Activated CD8-positive, alpha-beta T cell treated with anti-CD3 and anti-CD28 coated beads for 36 hours (primary cell): Measurements from ENCODE around the gene ELP4. TPM values are rescaled to one million over a fixed set of nuclear protein-coding genes. Genes with fewer than 3 reads are reported as not detected.

ENCODE experiments used
- ATAC-seq: fragments of 200-7000 bp; cut with Tn5 transposase; one replicate; pipeline ENCODE4 v1.10.0; 2021; ENCODE audit warnings: mild to moderate bottlenecking, moderate library complexity
- CTCF ChIA-PET: fragments of 350-600 bp; sonication (Branson Sonifier 250); formaldehyde crosslinking; loops from one replicate; lab custom pipeline; 2021; ENCODE audit warnings: antibody characterized with exemption; lab: Charles Lee
- POLR2A ChIA-PET: fragments of 350-600 bp; sonication (Branson Sonifier 250); formaldehyde crosslinking; loops from one replicate; lab custom pipeline; 2021; ENCODE audit warnings: antibody characterized with exemption; lab: Charles Lee
- DNase-seq: peaks from one replicate; pipeline ENCODE4 v3.0.0-alpha.2; 2020
- H3K27ac Mint-ChIP-seq: one replicate; pipeline ENCODE4 v1.8.0; 2021; ENCODE audit warnings: mild to moderate bottlenecking, mixed read lengths
- H3K27me3 Mint-ChIP-seq: one replicate; pipeline ENCODE4 v1.8.0; 2021; ENCODE audit warnings: mixed read lengths
- H3K36me3 Mint-ChIP-seq: one replicate; pipeline ENCODE4 v1.8.0; 2021; ENCODE audit warnings: low read depth, mixed read lengths
- H3K4me1 Mint-ChIP-seq: one replicate; pipeline ENCODE4 v1.8.0; 2021; ENCODE audit warnings: low read depth, mixed read lengths
- H3K4me3 Mint-ChIP-seq: one replicate; pipeline ENCODE4 v1.8.0; 2021; ENCODE audit warnings: mild to moderate bottlenecking, moderate library complexity, mixed read lengths
- H3K9me3 Mint-ChIP-seq: one replicate; pipeline ENCODE4 v1.8.0; 2021; ENCODE audit warnings: mixed read lengths
- CTCF ChIP-seq: fragments of 200-600 bp; IDR thresholded peaks from one replicate; pipeline ENCODE4 v1.8.0; 2022; ENCODE audit warnings: antibody characterized with exemption, mild to moderate bottlenecking
- intact Hi-C: fragments of 100-400 bp; cut with micrococcal nuclease; formaldehyde crosslinking; loops from one replicate; pipeline ENCODE4 v1.10.0; 2022
- total RNA-seq, 2 experiments: library from RNA; stranded (reverse); gene quantifications; one replicate each; pipeline ENCODE4 v1.2.3, GENCODE V29; 2021

ELP4 gene
- total RNA-seq, 2 experiments from 2014 or later: 21.1 to 21.6 TPM

DNA sequence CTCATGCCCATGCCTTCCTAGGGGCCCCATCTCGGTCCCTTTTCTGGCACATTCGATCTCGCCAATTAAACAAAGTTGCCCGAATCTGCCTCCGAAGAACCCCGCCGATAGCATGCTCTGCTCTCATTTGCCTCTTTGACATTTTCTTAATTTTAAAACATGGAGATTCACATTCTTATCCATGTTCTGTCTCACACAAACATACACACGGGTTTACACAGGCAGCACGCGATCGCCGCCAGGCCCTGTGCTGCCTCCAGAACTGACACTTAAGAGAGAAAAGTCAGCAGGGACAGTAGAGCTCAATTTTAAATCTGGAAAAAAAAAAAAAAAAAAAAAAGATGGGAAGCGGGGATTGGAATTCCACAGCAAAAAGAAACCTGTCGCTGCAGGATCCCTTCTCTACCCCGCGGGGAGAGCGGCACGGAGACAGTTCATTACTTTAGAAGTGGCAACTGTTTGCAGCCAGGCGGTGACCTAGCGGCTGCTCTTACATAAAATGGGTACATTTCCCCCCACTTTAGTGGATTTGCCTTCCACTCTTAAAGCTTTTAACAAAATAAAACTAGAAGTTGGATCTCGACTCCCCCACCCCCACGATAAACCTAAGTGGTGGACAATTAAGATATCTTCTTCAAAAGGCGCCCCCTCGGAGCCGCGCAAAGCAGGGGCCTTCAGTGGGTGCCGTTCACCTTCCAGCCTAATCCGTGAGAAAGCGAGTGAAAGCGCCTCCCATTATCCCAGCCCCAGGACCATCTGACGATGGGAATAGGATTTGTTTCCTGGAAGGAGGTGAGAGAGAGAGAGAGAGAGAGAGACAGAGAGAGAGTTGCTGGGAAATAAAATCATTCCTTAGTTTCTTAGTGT, 287.9 kb downstream of the ELP4 start:
- Mint-ChIP-seq H3K27ac (no peak overlapping the region), H3K36me3 (peaks cover 7% of the 10 kb centered on the region), H3K9me3 (peaks cover 5% of the 10 kb centered on the region), H3K4me3 (no peak overlapping the region), H3K4me1 (peaks cover 19% of the 10 kb centered on the region), H3K27me3 (peaks cover 66% of the 10 kb centered on the region)
- no peak for TF ChIP-seq CTCF
- POLR2A ChIA-PET: interaction anchor here (1.0 kb wide), 1 partner anchor 1646 kb away, joined by 3 read pairs; no protein-coding TSS in a partner anchor
- CTCF ChIA-PET: interaction anchor here (1.3 to 1.4 kb wide), 2 partner anchors 9 to 157 kb away, joined by 3 read pairs; no protein-coding TSS in a partner anchor
- ATAC-seq (no peak), DNase-seq (no peak)
- intact Hi-C loops: no loop called here

DNA sequence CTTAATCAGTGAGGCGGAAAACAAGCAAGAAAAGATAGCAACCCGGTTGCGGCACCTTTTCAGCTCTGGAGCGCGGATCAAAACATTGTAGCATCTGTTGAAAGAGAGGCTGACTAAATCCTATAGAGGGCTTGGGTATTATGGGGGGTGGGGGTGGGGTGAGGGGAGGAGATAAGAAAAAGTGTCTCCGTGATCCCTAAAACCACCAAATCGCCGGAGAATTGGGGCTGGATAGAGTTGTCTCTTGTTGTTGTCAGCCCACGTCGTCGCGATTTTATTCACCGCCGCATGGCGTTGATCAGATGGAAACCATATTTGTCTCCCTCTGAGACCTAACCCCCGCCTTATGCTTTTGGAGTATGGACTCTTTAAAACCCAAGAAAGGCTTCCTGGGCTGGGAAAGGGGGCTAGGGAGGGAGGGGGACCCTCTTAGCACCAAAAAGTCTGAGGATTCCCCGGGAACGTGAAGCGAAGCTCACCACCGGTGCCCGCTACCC, 288.5 kb downstream of the ELP4 start:
- Mint-ChIP-seq H3K4me3 (no peak overlapping the region), H3K27ac (no peak overlapping the region)

GRCh38 chr11:31798554-31799434, 289.2 kb downstream of the ELP4 start:
- Mint-ChIP-seq H3K36me3 (peaks cover 12% of the 10 kb centered on the region), H3K27me3 (peaks cover 76% of the 10 kb centered on the region), H3K27ac (no peak overlapping the region), H3K4me3 (no peak overlapping the region), H3K4me1 (peaks cover 25% of the 10 kb centered on the region), H3K9me3 (peaks cover 5% of the 10 kb centered on the region)
- DNase-seq (no peak), ATAC-seq (peak; percentile 45)
- CTCF ChIA-PET: interaction anchor here (1.3 kb wide), 1 partner anchor 10 kb away, joined by 3 read pairs; no protein-coding TSS in a partner anchor
- no peak for TF ChIP-seq CTCF
- POLR2A ChIA-PET: interaction anchor here (0.9 to 1.0 kb wide), 2 partner anchors 13 to 1645 kb away, joined by 3 read pairs; no protein-coding TSS in a partner anchor
- intact Hi-C loops: no loop called here

More for the DNA sequence above, 288.5 kb downstream of the ELP4 start:
- ATAC-seq (no peak), DNase-seq (no peak)
- POLR2A ChIA-PET: interaction anchor here (1.0 kb wide), 1 partner anchor 1645 kb away, joined by 3 read pairs; no protein-coding TSS in a partner anchor
- peaks cover 19% of the 10 kb centered on the region for H3K4me1 Mint-ChIP-seq
- TF ChIP-seq CTCF: no peak
- H3K27me3 Mint-ChIP-seq: peaks cover 73% of the 10 kb centered on the region
- peaks cover 9% of the 10 kb centered on the region for H3K36me3 Mint-ChIP-seq
- H3K9me3 Mint-ChIP-seq: peaks cover 5% of the 10 kb centered on the region
- CTCF ChIA-PET: interaction anchor here (1.3 to 1.4 kb wide), 2 partner anchors 9 to 157 kb away, joined by 3 read pairs; no protein-coding TSS in a partner anchor
- intact Hi-C loops: no loop called here

- Mint-ChIP-seq H3K27ac (no peak overlapping the region), H3K9me3 (peaks cover 5% of the 10 kb centered on the region), H3K4me3 (no peak overlapping the region), H3K36me3 (peaks cover 12% of the 10 kb centered on the region), H3K27me3 (peaks cover 78% of the 10 kb centered on the region), H3K4me1 (peaks cover 33% of the 10 kb centered on the region)
- ChIA-PET POLR2A (interaction anchor here (0.9 to 1.2 kb wide), 2 partner anchors 10 to 13 kb away, joined by 3 read pairs; no protein-coding TSS in a partner anchor), CTCF (no interaction called here)
- DNase-seq (no peak), ATAC-seq (no peak)
- intact Hi-C loops: no loop called here
- TF ChIP-seq CTCF: no peak
Observed at GRCh38 chr11:31799435-31800397, 290.1 kb downstream of the ELP4 start.
